Kidney (tissue), 14 donors: ENCODE data around the gene C17orf78. TPM values are rescaled to one million over a fixed set of nuclear protein-coding genes. Genes with fewer than 3 reads are reported as not detected.

Experiments
- DNase-seq, 5 donors: peaks; one replicate each; pipeline ENCODE4 v3.0.0-alpha.2; 2013 to 2020
- FAIRE-seq: peaks from 2 replicates; lab custom pipeline; 2012; peaks lifted over from hg19 to GRCh38; lab: Jason Lieb, UNC
- H3K27ac ChIP-seq, 2 donors: one replicate each; pipeline ENCODE4 v1.7.0; 2013; ENCODE audit warnings: low read depth in 2 of 2, low read length in 2 of 2, inconsistent platforms in 1 of 2
- H3K27me3 ChIP-seq: one replicate; pipeline ENCODE4 v1.7.1; 2013; ENCODE audit warnings: low read length, inconsistent platforms; ENCODE audit not compliant: control insufficient read depth, insufficient read depth
- H3K36me3 ChIP-seq, 3 donors: one replicate each; pipeline versions ENCODE4 v1.7.0 to v1.7.1; 2013; ENCODE audit warnings: low read length in 3 of 3, control low read depth in 1 of 3, inconsistent platforms in 1 of 3; ENCODE audit not compliant: insufficient read depth in 3 of 3, control insufficient read depth in 2 of 3
- H3K4me1 ChIP-seq, 3 donors: one replicate each; pipeline versions ENCODE4 v1.7.0 to v1.7.1; 2013; ENCODE audit warnings: low read length in 3 of 3, inconsistent platforms in 1 of 3, low read depth in 1 of 3; ENCODE audit not compliant: control insufficient read depth in 2 of 3, insufficient read depth in 2 of 3
- H3K4me3 ChIP-seq, 3 donors: one replicate each; pipeline versions ENCODE4 v1.7.0 to v1.8.1; 2013; ENCODE audit warnings: low read length in 3 of 3, control low read depth in 1 of 3, inconsistent platforms in 1 of 3
- H3K9ac ChIP-seq, 3 donors: one replicate each; pipeline versions ENCODE4 v1.7.0 to v1.7.1; 2013; ENCODE audit warnings: low read length in 3 of 3, control low read depth in 1 of 3, inconsistent platforms in 1 of 3
- H3K9me3 ChIP-seq, 3 donors: one replicate each; pipeline versions ENCODE4 v1.7.0 to v1.7.1; 2013; ENCODE audit warnings: low read length in 3 of 3, control low read depth in 1 of 3, inconsistent platforms in 1 of 3; ENCODE audit not compliant: control insufficient read depth in 2 of 3, insufficient read depth in 1 of 3
- intact Hi-C: fragments of 100-400 bp; cut with DNase I; formaldehyde crosslinking; loops from one replicate; pipeline ENCODE4 v1.11.1; 2022
- polyA plus RNA-seq: library from polyadenylated mRNA; stranded (reverse); fragments of 350-450 nt; fragmentation: Illumina TruSeq; extraction: RNeasy Lipid Tissue Mini Kit (QIAGEN cat#74804); gene quantifications from one replicate; pipeline ENCODE4 v1.2.3, GENCODE V29; 2014; ENCODE audit warnings: low read depth, low replicate concordance; ENCODE audit not compliant: insufficient read depth
- total RNA-seq: library from RNA; stranded (reverse); fragmentation: NEBNext Ultra II Directional; extraction: Animal tissue kit (Norgen Biotek cat#: 25700); gene quantifications from one replicate; pipeline ENCODE4 v1.2.1, GENCODE V29; 2021
- TF ChIP-seq, protein P1 (sequence below): IDR thresholded peaks from 3 replicates; pipeline ENCODE4 v1.5.1; 2012; ENCODE audit warnings: mild to moderate bottlenecking, moderate library complexity, borderline replicate concordance; ENCODE audit not compliant: insufficient read depth; ENCODE audit errors: extremely low read depth
- donor health status: control.
- donor health status: control.
- donor health status: control.
- donor health status: control.
- donor health status: control.
- donor health status: DM: yes; HTN: yes; CAD: no.
- donor health status: Normal renal cell carcinoma (clear cell type).

Gene C17orf78
- total and polyA plus RNA-seq, 2 donors from 2014 or later: not detected

DNA sequence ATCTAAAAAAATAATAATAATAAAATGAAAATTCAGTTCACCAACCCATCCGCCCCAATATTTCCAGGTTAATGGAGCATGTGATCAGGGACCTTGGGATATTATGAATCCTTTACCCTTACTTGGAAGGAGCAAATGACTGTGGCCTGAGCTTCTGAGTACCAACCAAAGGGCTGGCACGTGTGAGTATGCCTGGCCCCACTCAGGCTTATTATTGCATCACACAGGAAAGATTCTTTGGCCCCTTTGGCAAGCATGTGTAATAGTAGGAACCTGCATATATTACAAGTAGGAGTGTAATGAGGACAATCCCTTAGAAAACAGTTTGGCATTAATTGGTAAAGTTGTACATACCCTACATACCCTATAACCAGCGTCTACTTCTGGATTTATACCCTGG is 7.2 kb upstream of the C17orf78 start:
- TF ChIP-seq, protein P1, sequence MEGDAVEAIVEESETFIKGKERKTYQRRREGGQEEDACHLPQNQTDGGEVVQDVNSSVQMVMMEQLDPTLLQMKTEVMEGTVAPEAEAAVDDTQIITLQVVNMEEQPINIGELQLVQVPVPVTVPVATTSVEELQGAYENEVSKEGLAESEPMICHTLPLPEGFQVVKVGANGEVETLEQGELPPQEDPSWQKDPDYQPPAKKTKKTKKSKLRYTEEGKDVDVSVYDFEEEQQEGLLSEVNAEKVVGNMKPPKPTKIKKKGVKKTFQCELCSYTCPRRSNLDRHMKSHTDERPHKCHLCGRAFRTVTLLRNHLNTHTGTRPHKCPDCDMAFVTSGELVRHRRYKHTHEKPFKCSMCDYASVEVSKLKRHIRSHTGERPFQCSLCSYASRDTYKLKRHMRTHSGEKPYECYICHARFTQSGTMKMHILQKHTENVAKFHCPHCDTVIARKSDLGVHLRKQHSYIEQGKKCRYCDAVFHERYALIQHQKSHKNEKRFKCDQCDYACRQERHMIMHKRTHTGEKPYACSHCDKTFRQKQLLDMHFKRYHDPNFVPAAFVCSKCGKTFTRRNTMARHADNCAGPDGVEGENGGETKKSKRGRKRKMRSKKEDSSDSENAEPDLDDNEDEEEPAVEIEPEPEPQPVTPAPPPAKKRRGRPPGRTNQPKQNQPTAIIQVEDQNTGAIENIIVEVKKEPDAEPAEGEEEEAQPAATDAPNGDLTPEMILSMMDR: no peak
- intact Hi-C loops: no loop called here
- DNase-seq (no peak), FAIRE-seq (no peak)
- Histone ChIP-seq H3K9ac (no peak overlapping the region), H3K36me3 (no peaks in the 10 kb centered on the region), H3K4me3 (no peak overlapping the region), H3K9me3 (no peaks in the 10 kb centered on the region), H3K4me1 (no peaks in the 10 kb centered on the region), H3K27ac (no peak overlapping the region), H3K27me3 (no peaks in the 10 kb centered on the region)

DNA sequence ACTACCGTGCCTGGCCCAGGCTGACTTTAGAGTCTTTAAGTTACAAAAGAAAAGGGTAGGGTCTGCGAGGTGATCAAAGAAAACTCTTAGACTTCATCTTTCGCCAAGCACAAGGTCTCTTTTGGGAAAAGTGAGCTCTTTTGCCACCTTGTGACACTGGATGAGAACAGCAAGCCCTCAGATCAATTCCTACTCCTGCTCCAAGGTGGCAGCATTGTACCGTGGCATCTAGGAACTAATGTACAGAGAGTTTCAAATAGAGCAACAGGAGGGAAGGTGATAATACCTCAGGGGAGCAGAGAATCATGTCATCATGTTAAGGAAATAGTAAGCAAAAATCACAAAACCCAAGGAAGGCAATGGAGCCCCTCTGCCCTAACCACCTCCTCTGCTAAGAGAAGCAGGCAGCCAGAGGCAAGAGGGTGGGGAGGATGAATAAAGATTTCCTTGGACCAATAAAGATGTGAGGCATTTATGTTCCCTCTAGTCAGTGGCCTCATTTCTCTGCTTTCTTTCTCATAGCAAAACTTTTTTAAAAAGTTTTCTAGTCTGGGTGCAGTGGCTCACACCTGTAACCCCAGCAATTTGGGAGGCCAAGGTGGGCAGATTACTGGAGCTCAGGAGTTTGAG is 2.1 kb upstream of the C17orf78 start:
- Histone ChIP-seq H3K27me3 (no peaks in the 10 kb centered on the region), H3K27ac (no peak overlapping the region), H3K4me3 (no peak overlapping the region), H3K36me3 (no peaks in the 10 kb centered on the region), H3K4me1 (no peaks in the 10 kb centered on the region), H3K9me3 (no peaks in the 10 kb centered on the region), H3K9ac (no peak overlapping the region)
- intact Hi-C loops: no loop called here
- DNase-seq (peak in 4 of 5 donors; percentile 75 to 94 (median 86)), FAIRE-seq (no peak)
- TF ChIP-seq, protein P1: peak; percentile 100

DNA sequence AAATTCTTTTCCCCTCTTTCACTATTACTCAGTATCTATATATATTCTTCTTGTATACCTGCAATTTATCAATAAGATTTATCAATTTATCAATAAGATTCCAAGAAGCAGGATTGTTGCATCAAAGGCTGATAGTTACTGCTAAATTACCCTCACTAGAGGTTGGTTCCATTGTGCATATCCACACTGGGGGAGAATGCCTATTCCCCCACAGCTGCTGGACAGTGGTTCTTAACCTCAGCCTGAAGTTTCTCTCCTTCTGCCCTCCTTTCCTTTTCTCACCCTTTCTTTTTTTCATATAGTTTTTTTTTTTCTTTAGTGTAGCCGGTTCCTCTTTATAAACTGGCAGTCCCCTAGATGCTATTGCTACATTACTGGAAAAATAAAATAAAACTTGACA is 6.3 kb downstream of the C17orf78 start:
- H3K9me3 ChIP-seq: no peaks in the 10 kb centered on the region
- TF ChIP-seq, protein P1: no peak
- DNase-seq (no peak), FAIRE-seq (no peak)
- no peak overlapping the region for H3K4me3 ChIP-seq
- no peaks in the 10 kb centered on the region for H3K36me3 ChIP-seq
- H3K27ac ChIP-seq: no peak overlapping the region
- no peaks in the 10 kb centered on the region for H3K27me3 ChIP-seq
- H3K4me1 ChIP-seq: no peaks in the 10 kb centered on the region
- no peak overlapping the region for H3K9ac ChIP-seq
- intact Hi-C loops: no loop called here

DNA sequence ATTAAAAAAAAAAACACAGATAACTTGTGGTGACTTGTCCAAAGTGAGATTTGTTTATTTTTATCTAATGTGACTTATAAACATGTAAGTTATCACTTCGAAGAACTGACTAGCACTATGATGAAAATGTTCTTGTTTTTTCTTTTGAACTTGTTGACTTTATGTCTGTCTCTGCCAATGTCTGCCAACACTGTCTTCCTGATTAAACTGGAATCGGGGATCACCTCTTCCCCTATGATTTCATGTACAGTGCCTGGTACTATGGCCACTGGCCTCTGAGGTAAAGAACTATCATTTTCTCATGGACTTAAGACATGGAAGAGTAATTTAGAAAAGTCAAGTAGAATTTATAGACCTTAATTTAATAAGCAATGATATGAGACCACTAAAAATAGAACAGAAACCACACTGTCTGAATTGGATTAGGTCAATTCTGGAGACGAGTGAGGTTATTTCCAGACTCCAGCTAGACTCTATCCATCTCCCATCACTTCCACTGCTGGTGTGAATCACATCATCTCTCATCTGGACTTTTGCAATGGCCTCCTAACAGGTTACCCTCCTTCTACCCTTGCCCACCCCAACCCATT is 8.9 kb downstream of the C17orf78 start:
- Histone ChIP-seq H3K36me3 (no peaks in the 10 kb centered on the region), H3K4me1 (no peaks in the 10 kb centered on the region), H3K27me3 (no peaks in the 10 kb centered on the region), H3K27ac (no peak overlapping the region), H3K9ac (no peak overlapping the region), H3K4me3 (no peak overlapping the region), H3K9me3 (no peaks in the 10 kb centered on the region)
- FAIRE-seq (no peak), DNase-seq (no peak)
- intact Hi-C loops: no loop called here
- TF ChIP-seq, protein P1: no peak
